ENCODE data around the gene CBX6. TPM values are rescaled to one million over a fixed set of nuclear protein-coding genes. Genes with fewer than 3 reads are reported as not detected.

Gene CBX6
- polyA plus RNA-seq, 4 donors = 37.2 to 47.8 (median 40.3) TPM

GRCh38 chr22:38874529-38875222, 2.7 kb upstream of the CBX6 start:
- DNase-seq (ENCODE audit: low read depth in 4 of 4, low spot score in 3 of 4) = no peak

GRCh38 chr22:38873469-38874411, 1.7 kb upstream of the CBX6 start:
- no peak for DNase-seq (ENCODE audit: low read depth in 4 of 4, low spot score in 3 of 4)

- DNase-seq (ENCODE audit: low read depth in 4 of 4, low spot score in 3 of 4) = peak in 2 of 4 donors; percentile 51 to 58
Observed at GRCh38 chr22:38872831-38873248, 824 bp upstream of the CBX6 start.

DNA sequence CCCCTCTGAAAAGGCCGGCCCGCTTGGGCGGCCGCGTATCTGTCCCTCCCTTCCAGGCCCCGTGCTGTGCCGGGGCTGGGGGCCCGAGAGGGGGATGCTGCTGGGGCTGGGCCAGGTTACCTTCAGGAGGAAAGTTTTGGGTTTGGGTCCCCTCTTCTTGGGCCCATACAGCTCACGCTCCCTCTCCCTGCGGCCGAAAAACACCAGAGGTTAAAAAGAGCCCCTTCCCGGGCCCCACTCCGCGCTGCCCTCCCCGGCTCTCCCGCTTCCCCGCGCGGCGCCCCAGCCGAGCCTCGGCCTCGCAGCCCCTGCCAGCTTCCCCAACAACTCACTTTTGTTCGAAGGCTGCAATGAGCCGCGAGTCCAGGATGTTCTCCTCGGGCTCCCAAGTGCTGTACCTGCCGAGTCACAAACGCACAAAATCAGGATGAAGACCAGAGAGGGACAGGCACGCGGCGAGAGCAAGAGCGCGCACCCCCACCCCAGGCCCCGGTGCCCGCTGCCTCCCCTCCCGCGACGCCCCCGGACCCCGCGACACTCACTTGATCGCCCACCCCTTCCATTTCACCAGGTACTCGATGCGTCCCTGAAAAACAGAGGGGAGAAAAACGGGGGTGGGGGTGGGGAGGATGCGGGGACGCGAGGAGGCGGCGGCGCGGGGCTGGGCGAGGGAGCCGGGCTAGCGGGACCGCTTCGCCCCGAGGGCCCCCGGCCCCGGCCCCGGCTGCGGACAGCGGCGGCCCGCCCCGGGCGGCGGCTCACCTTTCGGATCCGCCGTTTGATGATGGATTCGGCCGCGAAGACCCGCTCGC, 450 bp downstream of the CBX6 start:
- no peak for DNase-seq (ENCODE audit: low read depth in 4 of 4, low spot score in 3 of 4)

- no peak for DNase-seq (ENCODE audit: low read depth in 4 of 4, low spot score in 3 of 4)
Observed at GRCh38 chr22:38870791-38871359, 1.1 kb downstream of the CBX6 start.

DNA sequence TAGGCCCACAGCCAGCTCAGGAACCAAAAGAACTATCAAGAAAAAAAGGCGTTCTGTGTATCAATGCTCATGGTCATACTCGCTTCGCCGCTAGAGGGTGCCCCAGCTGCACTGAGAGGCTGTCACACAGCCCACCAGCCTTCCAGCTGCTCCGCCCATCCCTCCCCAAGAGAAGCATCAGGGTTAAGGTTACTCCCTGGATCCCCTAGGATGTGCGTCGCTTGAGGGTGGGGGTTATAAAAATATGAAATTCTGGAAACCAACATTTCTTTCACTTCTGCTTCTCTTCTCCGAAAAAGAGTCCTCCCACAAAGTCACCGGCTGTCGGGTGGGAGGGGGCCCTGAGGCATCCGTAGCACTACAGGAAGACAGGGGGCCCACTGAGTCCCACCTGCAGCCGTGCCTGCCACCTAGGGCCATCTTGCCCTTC, 1.7 kb downstream of the CBX6 start:
- DNase-seq (ENCODE audit: low read depth in 4 of 4, low spot score in 3 of 4) = peak; percentile 68 to 78 (median 75)

DNA sequence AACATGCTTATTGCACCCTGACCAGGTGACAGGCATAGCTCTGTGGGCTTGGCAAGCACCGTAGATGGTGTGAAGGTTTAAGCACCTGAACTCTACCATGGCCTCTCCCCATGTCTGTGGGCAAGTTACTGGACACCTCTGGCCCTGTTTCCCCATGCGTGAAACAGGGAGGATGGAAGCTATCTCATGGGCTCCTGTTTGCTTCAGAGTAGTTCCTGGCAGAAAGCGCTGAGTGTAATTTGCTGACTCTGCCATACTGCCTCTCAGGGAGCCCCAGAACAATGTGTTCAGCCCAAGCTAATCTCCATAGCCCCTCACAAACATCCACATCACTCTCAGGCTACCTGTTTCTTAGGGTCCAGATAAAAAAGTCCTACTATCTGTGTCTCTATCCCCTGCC, 2.4 kb downstream of the CBX6 start:
- DNase-seq (ENCODE audit: low read depth in 4 of 4, low spot score in 3 of 4) = no peak

GRCh38 chr22:38868886-38869381, 3.1 kb downstream of the CBX6 start:
- DNase-seq (ENCODE audit: low read depth in 4 of 4, low spot score in 3 of 4) = peak in 1 of 4 donors; percentile 64

- no peak for DNase-seq (ENCODE audit: low read depth in 4 of 4, low spot score in 3 of 4)
Observed at GRCh38 chr22:38868286-38868721, 3.7 kb downstream of the CBX6 start.

DNA sequence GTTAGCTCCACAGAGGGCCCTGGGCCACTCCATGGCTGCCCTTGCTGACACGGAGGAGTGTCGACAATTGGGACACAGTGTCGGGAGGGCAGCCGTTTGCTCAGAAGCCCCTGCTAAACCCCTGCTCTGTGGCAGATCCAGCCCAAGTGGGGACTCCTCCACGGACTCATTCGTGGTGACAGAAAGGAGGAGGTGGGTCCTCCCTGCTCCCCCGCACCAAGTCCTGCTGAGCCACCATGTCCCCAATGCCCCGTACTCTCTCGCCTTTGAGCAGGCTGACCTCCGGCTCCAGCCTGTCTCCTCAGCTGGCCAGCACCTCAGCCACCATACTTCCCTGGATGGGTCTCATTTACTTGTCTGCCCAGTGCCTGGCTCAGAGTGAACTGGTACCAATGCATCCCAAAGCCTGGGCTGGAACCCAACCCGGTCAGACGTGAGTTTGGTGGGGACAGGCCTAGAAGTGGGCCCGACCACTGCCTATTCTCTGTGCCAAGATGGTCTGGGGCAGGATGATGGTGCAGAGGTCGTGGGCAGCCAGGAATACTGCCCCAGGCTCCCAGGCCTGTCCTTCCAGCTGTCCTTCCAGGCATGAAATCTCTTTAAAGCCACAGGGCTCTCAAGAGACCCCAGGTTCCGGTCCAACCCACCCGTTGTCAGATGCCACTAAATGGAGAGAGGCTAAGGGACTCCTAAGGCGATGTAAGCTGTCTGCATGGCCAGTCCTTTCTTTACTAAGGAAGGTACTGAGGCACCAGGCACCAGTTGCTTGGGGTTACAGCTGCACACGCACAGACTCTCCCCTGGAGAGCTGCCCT, 4.3 kb downstream of the CBX6 start:
- DNase-seq (ENCODE audit: low read depth in 4 of 4, low spot score in 3 of 4) = no peak

- DNase-seq (ENCODE audit: low read depth in 4 of 4, low spot score in 3 of 4) = no peak
Observed at GRCh38 chr22:38867124-38867455, 4.9 kb downstream of the CBX6 start.

- DNase-seq (ENCODE audit: low read depth in 4 of 4, low spot score in 3 of 4) = no peak
Observed at GRCh38 chr22:38866399-38867123, 5.5 kb downstream of the CBX6 start.

- DNase-seq (ENCODE audit: low read depth in 4 of 4, low spot score in 3 of 4) = no peak
Observed at GRCh38 chr22:38866024-38866398, 6.0 kb downstream of the CBX6 start.

DNA sequence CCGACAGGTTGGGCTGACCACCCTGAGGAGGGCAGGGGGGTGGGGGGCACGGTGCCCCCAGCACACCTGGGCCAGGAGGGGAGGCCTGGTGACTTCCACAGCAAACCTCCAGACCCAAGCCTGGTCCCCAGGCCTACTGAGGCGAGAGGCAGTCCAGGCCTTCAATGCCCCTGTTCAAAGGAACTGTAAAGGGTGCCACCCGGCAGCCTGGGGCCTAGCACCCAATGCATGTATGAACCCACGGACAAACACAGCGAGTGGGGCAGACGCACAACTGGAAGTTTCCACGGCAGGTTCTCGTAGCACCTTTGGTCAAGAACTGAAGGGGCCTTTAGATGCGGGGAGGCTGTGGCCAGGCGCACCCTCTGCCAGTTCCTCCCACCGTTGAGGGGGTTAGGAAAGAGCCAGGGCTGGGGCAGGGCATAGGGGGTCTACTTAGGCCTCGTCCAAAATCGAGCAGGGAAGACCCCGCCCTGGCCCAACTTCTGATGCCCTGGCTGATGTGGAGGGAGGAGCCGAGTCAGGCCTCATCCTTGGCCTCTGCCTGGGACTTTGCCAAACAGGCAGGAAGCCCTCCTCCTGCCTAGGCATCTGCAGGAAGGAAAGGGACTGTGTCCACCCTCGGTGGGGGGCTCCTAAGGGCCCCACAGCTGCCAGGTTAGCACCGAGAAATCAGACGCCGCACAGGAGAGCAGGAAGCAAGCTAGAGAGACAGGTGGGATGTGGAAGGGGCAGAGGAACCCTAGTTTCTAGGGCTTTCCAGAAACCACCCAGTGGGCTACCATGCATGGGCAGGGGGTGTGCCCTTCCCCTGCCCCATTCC, 6.6 kb downstream of the CBX6 start:
- DNase-seq (ENCODE audit: low read depth in 4 of 4, low spot score in 3 of 4) = no peak

- no peak for DNase-seq (ENCODE audit: low read depth in 4 of 4, low spot score in 3 of 4)
Observed at GRCh38 chr22:38864361-38865191, 7.4 kb downstream of the CBX6 start.

GRCh38 chr22:38863531-38864131, 8.4 kb downstream of the CBX6 start:
- no peak for DNase-seq (ENCODE audit: low read depth in 4 of 4, low spot score in 3 of 4)
